DOHH2 (cell line): ENCODE results near the gene RNF212.
A peak's percentile ranks its signal among the peaks of the same experiment; 100 is the strongest.

Experiments
- H3F3A ChIP-seq: fragments of 200-600 bp; sonication (generic), shearing (Covaris generic); 2 replicates; pipeline ENCODE4 v1.6.0; 2016; ENCODE audit warnings: antibody characterized with exemption, mild to moderate bottlenecking; ENCODE audit not compliant: control insufficient read depth, insufficient read depth
- H3K27ac ChIP-seq: fragments of 200-600 bp; sonication (generic); 2 replicates; pipeline ENCODE4 v1.5.1; 2014; ENCODE audit warnings: low read depth, mild to moderate bottlenecking, low read length, moderate library complexity
- H3K27me3 ChIP-seq: fragments of 200-600 bp; sonication (generic); 2 replicates; pipeline ENCODE4 v1.6.1; 2014; ENCODE audit warnings: mild to moderate bottlenecking, low read length, mixed read lengths; ENCODE audit not compliant: control insufficient read depth
- H3K36me3 ChIP-seq: fragments of 200-600 bp; sonication (generic); 2 replicates; pipeline ENCODE4 v1.6.1; 2014; ENCODE audit warnings: mild to moderate bottlenecking, low read length, moderate library complexity, mixed read lengths; ENCODE audit not compliant: control insufficient read depth
- H3K4me1 ChIP-seq: fragments of 200-600 bp; sonication (generic); 2 replicates; pipeline ENCODE4 v1.6.1; 2014; ENCODE audit warnings: mild to moderate bottlenecking, low read length, mixed read lengths; ENCODE audit not compliant: control insufficient read depth
- H3K4me2 ChIP-seq: fragments of 200-600 bp; sonication (generic); 2 replicates; pipeline ENCODE4 v1.6.0; 2014; ENCODE audit warnings: mild to moderate bottlenecking, low read length, moderate library complexity
- H3K4me3 ChIP-seq: fragments of 200-600 bp; sonication (generic); 2 replicates; pipeline ENCODE4 v1.5.1; 2014; ENCODE audit warnings: mild to moderate bottlenecking, low read length, mixed read lengths
- H3K79me2 ChIP-seq: fragments of 200-600 bp; sonication (generic); 2 replicates; pipeline ENCODE4 v1.6.1; 2014; ENCODE audit warnings: mild to moderate bottlenecking, low read length, mixed read lengths; ENCODE audit not compliant: control insufficient read depth
- H3K9me2 ChIP-seq: fragments of 200-600 bp; sonication (generic); replicated peaks from 2 replicates; pipeline ENCODE4 v1.6.1; 2014; ENCODE audit warnings: mild to moderate bottlenecking, low read length, mixed read lengths; ENCODE audit not compliant: control insufficient read depth
- H3K9me3 ChIP-seq: fragments of 200-600 bp; sonication (generic); 2 replicates; pipeline ENCODE4 v1.6.1; 2014; ENCODE audit warnings: antibody characterized with exemption, low read length, mixed read lengths; ENCODE audit not compliant: control insufficient read depth, insufficient read depth
- H4K20me1 ChIP-seq: fragments of 200-600 bp; sonication (generic); 2 replicates; pipeline ENCODE4 v1.6.0; 2014; ENCODE audit warnings: low read depth, mild to moderate bottlenecking, antibody characterized with exemption, low read length, moderate library complexity; ENCODE audit not compliant: control insufficient read depth, insufficient read depth
- CTCF ChIP-seq: fragments of 200-600 bp; sonication (generic); IDR thresholded peaks from one replicate; pipeline ENCODE4 v1.5.1; 2014; ENCODE audit warnings: antibody characterized with exemption, mild to moderate bottlenecking, low read depth, low read length; ENCODE audit not compliant: poor library complexity, severe bottlenecking
- EZH2phosphoT487 ChIP-seq: fragments of 200-600 bp; sonication (generic); IDR thresholded peaks from 2 replicates; pipeline ENCODE4 v1.6.1; 2017; ENCODE audit warnings: borderline replicate concordance, mild to moderate bottlenecking, antibody characterized with exemption, low read length, moderate library complexity, mixed read lengths

The RNF212 gene

GRCh38 chr4:1026115-1026514, 87.2 kb downstream of the RNF212 start:
- Histone ChIP-seq H3K9me2 (no peaks in the 10 kb centered on the region), H3K4me3 (peak overlapping the region; percentile 43; the same call in 1 of the 2 replicates), H3K27ac (no peak overlapping the region), H3K79me2 (no peaks in the 10 kb centered on the region), H3K27me3 (no peaks in the 10 kb centered on the region), H3K4me1 (peaks cover 27% of the 10 kb centered on the region), H3K36me3 (no peaks in the 10 kb centered on the region), H3F3A (peaks cover 4% of the 10 kb centered on the region; the same call in 1 of the 2 replicates), H4K20me1 (no peaks in the 10 kb centered on the region), H3K9me3 (no peaks in the 10 kb centered on the region), H3K4me2 (peak overlapping the region; percentile 61)
- TF ChIP-seq EZH2phosphoT487: no peak
- no peak for TF ChIP-seq CTCF

- no peak overlapping the region for H3K27ac ChIP-seq
Observed at GRCh38 chr4:1024882-1025545, 88.3 kb downstream of the RNF212 start.

GRCh38 chr4:1023895-1024740, 89.2 kb downstream of the RNF212 start:
- H3K4me2 ChIP-seq: no peak overlapping the region
- no peak overlapping the region for H3K27ac ChIP-seq
- peaks cover 4% of the 10 kb centered on the region; the same call in 1 of the 2 replicates for H3F3A ChIP-seq
- H3K9me2 ChIP-seq: no peaks in the 10 kb centered on the region
- peaks cover 27% of the 10 kb centered on the region for H3K4me1 ChIP-seq
- H3K79me2 ChIP-seq: no peaks in the 10 kb centered on the region
- no peaks in the 10 kb centered on the region for H3K9me3 ChIP-seq
- no peaks in the 10 kb centered on the region for H4K20me1 ChIP-seq
- H3K36me3 ChIP-seq: no peaks in the 10 kb centered on the region
- no peak overlapping the region for H3K4me3 ChIP-seq
- TF ChIP-seq CTCF (no peak), EZH2phosphoT487 (no peak)
- no peaks in the 10 kb centered on the region for H3K27me3 ChIP-seq

More at GRCh38 chr4:1024882-1025545, 88.3 kb downstream of the RNF212 start:
- Histone ChIP-seq H3F3A (peaks cover 4% of the 10 kb centered on the region; the same call in 1 of the 2 replicates), H3K4me1 (peaks cover 27% of the 10 kb centered on the region), H3K4me3 (no peak overlapping the region), H3K79me2 (no peaks in the 10 kb centered on the region), H4K20me1 (no peaks in the 10 kb centered on the region), H3K4me2 (no peak overlapping the region), H3K27me3 (no peaks in the 10 kb centered on the region), H3K9me3 (no peaks in the 10 kb centered on the region), H3K9me2 (no peaks in the 10 kb centered on the region), H3K36me3 (no peaks in the 10 kb centered on the region)
- TF ChIP-seq EZH2phosphoT487 (no peak), CTCF (no peak)
